Thoracic aorta (tissue), 2 donors: ENCODE results near the gene SPPL3. TPM values are rescaled to one million over a fixed set of nuclear protein-coding genes. Genes with fewer than 3 reads are reported as not detected.

ENCODE experiments used
- ATAC-seq: fragments of 150-250 bp; one replicate; pipeline ENCODE4 v1.8.0; 2017; ENCODE audit warnings: low read depth; ENCODE audit not compliant: insufficient number of reproducible peaks, low FRiP score
- DNase-seq: peaks from one replicate; pipeline ENCODE4 v3.0.0-alpha.2; 2020; ENCODE audit warnings: low spot score
- H3K27ac ChIP-seq, 2 donors: fragments of 200-600 bp; sonication (generic); 1 replicate in 1 of 2; 2 replicates in 1 of 2; pipeline ENCODE4 v1.5.1; 2016; ENCODE audit warnings: mild to moderate bottlenecking in 2 of 2, moderate library complexity in 2 of 2
- H3K27me3 ChIP-seq: fragments of 200-600 bp; sonication (generic); replicated peaks from 2 replicates; pipeline ENCODE4 v1.6.0; 2016; ENCODE audit warnings: mild to moderate bottlenecking; ENCODE audit not compliant: insufficient read depth
- H3K36me3 ChIP-seq: fragments of 200-600 bp; sonication (generic); one replicate; pipeline ENCODE4 v1.5.1; 2016
- H3K4me1 ChIP-seq, 2 donors: fragments of 200-600 bp; sonication (generic); 1 replicate in 1 of 2; 2 replicates in 1 of 2; pipeline versions ENCODE4 v1.5.1 to v1.6.0; 2016; ENCODE audit warnings: low read depth in 2 of 2, mild to moderate bottlenecking in 1 of 2; ENCODE audit not compliant: control insufficient read depth in 1 of 2
- H3K4me3 ChIP-seq: fragments of 200-600 bp; sonication (generic); 2 replicates; pipeline ENCODE4 v1.5.1; 2016; ENCODE audit warnings: mild to moderate bottlenecking
- H3K9me3 ChIP-seq: fragments of 200-600 bp; sonication (generic); 2 replicates; pipeline ENCODE4 v1.5.1; 2016
- CTCF ChIP-seq: fragments of 200-600 bp; sonication (generic); IDR thresholded peaks from one replicate; pipeline ENCODE4 v1.5.1; 2019; ENCODE audit warnings: antibody characterized with exemption
- total RNA-seq, 2 donors: library from RNA; depleted of rRNA; stranded (reverse); fragments of >200 nt; gene quantifications; one replicate each; pipeline versions ENCODE4 v1.1.0 to v1.2.3, GENCODE V29; 2016

The SPPL3 gene
- total RNA-seq, 2 donors from 2014 or later = 23.7 to 24.8 TPM

GRCh38 chr12:120739031-120739762 lies 165.0 kb downstream of the SPPL3 start:
- ATAC-seq (no peak), DNase-seq (no peak)
- H3K36me3 ChIP-seq = no peaks in the 10 kb centered on the region
- no peaks in the 10 kb centered on the region for H3K4me1 ChIP-seq
- H3K4me3 ChIP-seq = no peak overlapping the region
- no peak for TF ChIP-seq CTCF
- no peaks in the 10 kb centered on the region for H3K9me3 ChIP-seq
- H3K27ac ChIP-seq = no peak overlapping the region
- H3K27me3 ChIP-seq = no peaks in the 10 kb centered on the region

- TF ChIP-seq CTCF = no peak
- no peak overlapping the region for H3K27ac ChIP-seq
- H3K4me3 ChIP-seq = no peak overlapping the region
- DNase-seq (no peak), ATAC-seq (no peak)
- H3K9me3 ChIP-seq = no peaks in the 10 kb centered on the region
- no peaks in the 10 kb centered on the region for H3K27me3 ChIP-seq
- no peaks in the 10 kb centered on the region for H3K4me1 ChIP-seq
- no peaks in the 10 kb centered on the region for H3K36me3 ChIP-seq
Observed at GRCh38 chr12:120738252-120739030, 165.7 kb downstream of the SPPL3 start.

GRCh38 chr12:120737557-120738251 lies 166.5 kb downstream of the SPPL3 start:
- H3K9me3 ChIP-seq = no peaks in the 10 kb centered on the region
- DNase-seq (no peak), ATAC-seq (no peak)
- no peak overlapping the region for H3K4me3 ChIP-seq
- H3K36me3 ChIP-seq = no peaks in the 10 kb centered on the region
- H3K27ac ChIP-seq = no peak overlapping the region
- TF ChIP-seq CTCF = no peak
- H3K27me3 ChIP-seq = no peaks in the 10 kb centered on the region
- no peaks in the 10 kb centered on the region for H3K4me1 ChIP-seq

- no peak for ATAC-seq
- H3K36me3 ChIP-seq = no peaks in the 10 kb centered on the region
Observed at GRCh38 chr12:120736404-120737331, 167.5 kb downstream of the SPPL3 start.

More at GRCh38 chr12:120736404-120737331, 167.5 kb downstream of the SPPL3 start:
- no peaks in the 10 kb centered on the region for H3K27me3 ChIP-seq
- no peaks in the 10 kb centered on the region for H3K9me3 ChIP-seq
- H3K4me3 ChIP-seq = no peak overlapping the region
- H3K4me1 ChIP-seq = no peaks in the 10 kb centered on the region
- no peak overlapping the region for H3K27ac ChIP-seq
- no peak for DNase-seq
- no peak for TF ChIP-seq CTCF
